ENCODE results near the gene KLHDC9. TPM values are rescaled to one million over a fixed set of nuclear protein-coding genes. Genes with fewer than 3 reads are reported as not detected.
A peak's percentile ranks its signal among the peaks of the same experiment; 100 is the strongest.

KLHDC9 gene
- total RNA-seq, 2 experiments from 2014 or later = 0.43 TPM; not detected in 1

GRCh38 chr1:161095230-161095629 is 2.9 kb upstream of the KLHDC9 start:
- TF ChIP-seq CTCF (IDR thresholded peaks at IDR 0.05) = no peak
- Mint-ChIP-seq H3K9me3 (no peaks in the 10 kb centered on the region), H3K27me3 (no peaks in the 10 kb centered on the region), H3K4me1 (ENCODE audit: low read depth) (peaks cover 72% of the 10 kb centered on the region), H3K36me3 (ENCODE audit: low read depth) (peaks cover 11% of the 10 kb centered on the region), H3K27ac (no peak overlapping the region), H3K4me3 (no peak overlapping the region)
- intact Hi-C loops (cut with micrococcal nuclease) = loop anchor here (5.0 kb wide), 1 partner anchor 98 kb away; no protein-coding TSS in a partner anchor
- CTCF ChIA-PET = interaction anchor here (1.1 to 9.4 kb wide), 4 partner anchors 26 to 105 kb away, joined by 3 to 200 read pairs (median 4); partner anchors contain the start of gene ARHGAP30
- POLR2A ChIA-PET = interaction anchor here (1.2 to 8.2 kb wide), 3 partner anchors 22 to 49 kb away, joined by 3 to 57 read pairs (median 32); partner anchors contain the start of genes ARHGAP30 and USF1
- DNase-seq = no peak
- ATAC-seq = no peak

- no peak for TF ChIP-seq CTCF (IDR thresholded peaks at IDR 0.05)
- intact Hi-C loops (cut with micrococcal nuclease) = loop anchor here (5.0 kb wide), 1 partner anchor 99 kb away; no protein-coding TSS in a partner anchor
- peaks cover 13% of the 10 kb centered on the region for H3K36me3 Mint-ChIP-seq (ENCODE audit: low read depth)
- ChIA-PET CTCF (interaction anchor here (1.5 to 9.4 kb wide), 10 partner anchors 9 to 106 kb away, joined by 3 to 200 read pairs (median 32); partner anchors contain the start of genes ARHGAP30, NIT1, PFDN2 and TSTD1), POLR2A (interaction anchor here (4.5 to 8.2 kb wide), 2 partner anchors 26 to 49 kb away, joined by 32 to 57 read pairs; partner anchors contain the start of genes ARHGAP30 and USF1)
- no peak overlapping the region for H3K4me3 Mint-ChIP-seq
- no peaks in the 10 kb centered on the region for H3K9me3 Mint-ChIP-seq
- H3K27me3 Mint-ChIP-seq = no peaks in the 10 kb centered on the region
- no peak for ATAC-seq
- H3K27ac Mint-ChIP-seq = no peak overlapping the region
- no peak for DNase-seq
- H3K4me1 Mint-ChIP-seq (ENCODE audit: low read depth) = peaks cover 67% of the 10 kb centered on the region
Observed at GRCh38 chr1:161096015-161096414, 2.1 kb upstream of the KLHDC9 start.

- peaks cover 62% of the 10 kb centered on the region for H3K4me1 Mint-ChIP-seq (ENCODE audit: low read depth)
- peaks cover 16% of the 10 kb centered on the region for H3K36me3 Mint-ChIP-seq (ENCODE audit: low read depth)
- H3K27ac Mint-ChIP-seq = peak overlapping the region; percentile 16
- H3K27me3 Mint-ChIP-seq = no peaks in the 10 kb centered on the region
- CTCF ChIA-PET = interaction anchor here (0.9 to 9.4 kb wide), 24 partner anchors 9 to 263 kb away, joined by 3 to 200 read pairs (median 10); partner anchors contain the start of genes ARHGAP30, DEDD, F11R and NIT1
- ATAC-seq (no peak), DNase-seq (no peak)
- H3K4me3 Mint-ChIP-seq = no peak overlapping the region
- POLR2A ChIA-PET = interaction anchor here (1.0 to 8.2 kb wide), 7 partner anchors 10 to 98 kb away, joined by 3 to 57 read pairs (median 19); partner anchors contain the start of genes ARHGAP30, NIT1, PFDN2 and USF1
- intact Hi-C loops (cut with micrococcal nuclease) = loop anchor here (5.0 kb wide), 1 partner anchor 99 kb away; no protein-coding TSS in a partner anchor
- no peaks in the 10 kb centered on the region for H3K9me3 Mint-ChIP-seq
- no peak for TF ChIP-seq CTCF (IDR thresholded peaks at IDR 0.05)
Observed at GRCh38 chr1:161096530-161096929, 1.6 kb upstream of the KLHDC9 start.

- Mint-ChIP-seq H3K36me3 (ENCODE audit: low read depth) (peaks cover 24% of the 10 kb centered on the region), H3K4me1 (ENCODE audit: low read depth) (peaks cover 43% of the 10 kb centered on the region), H3K27me3 (no peaks in the 10 kb centered on the region), H3K4me3 (peak overlapping the region; percentile 71), H3K27ac (no peak overlapping the region), H3K9me3 (no peaks in the 10 kb centered on the region)
- POLR2A ChIA-PET = interaction anchor here (0.7 to 8.2 kb wide), 15 partner anchors 15 to 217 kb away, joined by 3 to 57 read pairs (median 4); partner anchors contain the start of genes ARHGAP30, F11R, NIT1 and PFDN2
- no peak for DNase-seq
- intact Hi-C loops (cut with micrococcal nuclease) = loop anchor here (2.0 to 5.0 kb wide), 2 partner anchors 58 to 102 kb away; no protein-coding TSS in a partner anchor
- CTCF ChIA-PET = interaction anchor here (1.0 to 9.4 kb wide), 20 partner anchors 9 to 192 kb away, joined by 3 to 200 read pairs (median 7); partner anchors contain the start of genes ARHGAP30, NIT1, PFDN2 and PPOX
- TF ChIP-seq CTCF (IDR thresholded peaks at IDR 0.05) = no peak
- ATAC-seq = no peak
Observed at GRCh38 chr1:161099090-161099802, 1.1 kb downstream of the KLHDC9 start.
